HG03066 (cell line): ENCODE data around the gene ELF4.

Experiments
- ATAC-seq: cut with Tn5 transposase; IDR thresholded peaks from one replicate; pipeline ENCODE4 v1.9.1; 2021; ENCODE audit warnings: low read depth; ENCODE audit not compliant: unreplicated experiment

ELF4 gene

DNA sequence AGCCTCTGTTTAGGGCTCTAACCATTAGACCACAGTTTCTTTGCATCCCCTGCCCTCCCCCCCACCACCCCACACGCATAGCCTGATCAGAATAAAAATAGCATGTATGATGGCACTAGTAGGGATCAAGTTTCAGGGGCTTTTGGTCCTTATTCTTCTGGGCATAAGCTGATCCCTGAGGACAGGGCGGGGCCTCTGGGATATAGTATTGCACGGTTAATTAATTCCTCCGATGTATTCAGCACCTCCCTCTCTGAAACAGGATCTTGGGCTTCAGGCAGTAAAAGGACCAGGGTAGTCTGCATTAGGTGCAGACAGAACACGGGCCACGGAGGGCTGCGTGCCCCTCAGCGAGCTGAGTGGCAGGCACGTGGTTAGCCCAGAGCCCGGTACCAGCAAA is 57.1 kb downstream of the ELF4 start:
- ATAC-seq, result no peak

DNA sequence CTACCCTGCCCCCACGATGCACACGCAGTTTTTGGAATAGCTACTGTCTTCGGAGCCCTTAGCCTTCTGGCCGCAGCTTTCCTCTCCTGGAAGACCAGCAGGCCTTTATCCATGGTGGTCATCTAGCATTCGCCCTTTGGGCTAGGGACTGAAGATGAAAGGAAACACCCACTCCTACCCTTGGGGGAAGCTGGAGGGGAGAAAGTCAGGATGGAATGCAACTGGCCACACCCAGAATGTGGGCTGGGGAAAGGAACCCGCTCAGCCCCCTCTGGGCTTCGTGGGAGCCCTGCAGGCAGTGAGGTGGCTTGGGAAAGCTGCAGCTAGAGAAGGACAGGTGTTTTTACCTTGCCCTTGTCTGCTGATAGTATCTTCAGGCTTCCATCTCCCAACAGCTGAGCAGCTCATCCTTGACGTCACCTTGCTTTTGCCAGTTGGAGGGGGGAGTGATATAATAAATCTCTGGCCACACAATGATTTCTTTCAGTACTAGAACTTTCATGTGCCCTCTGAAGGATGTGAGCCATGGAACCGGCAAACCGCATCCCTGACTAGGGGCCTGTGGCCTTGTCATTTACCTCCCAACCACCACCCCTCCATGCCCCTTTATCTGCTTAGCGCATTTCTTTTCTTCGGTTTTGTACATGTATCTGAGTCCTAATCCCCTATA is 59.0 kb downstream of the ELF4 start:
- ATAC-seq, result no peak

DNA sequence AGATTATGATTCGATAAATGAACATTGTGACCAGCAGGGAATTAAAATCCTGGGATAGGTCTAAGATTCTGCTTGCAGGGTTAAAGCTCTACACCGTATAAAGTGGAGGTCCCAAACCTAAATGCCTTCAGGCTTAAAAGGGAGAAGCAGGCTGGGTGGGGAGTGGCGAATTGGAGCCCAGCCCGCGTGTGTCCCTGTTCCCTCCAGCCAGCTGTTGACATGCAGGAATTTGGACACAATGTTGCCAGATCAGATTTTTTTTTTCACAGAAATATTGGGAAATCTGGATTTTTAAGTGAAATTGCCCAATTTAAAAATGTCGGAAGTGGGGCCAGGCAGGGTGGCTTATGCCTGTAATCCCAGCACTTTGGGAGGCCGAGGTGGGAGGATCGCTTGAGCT is 60.5 kb downstream of the ELF4 start:
- no peak for ATAC-seq

DNA sequence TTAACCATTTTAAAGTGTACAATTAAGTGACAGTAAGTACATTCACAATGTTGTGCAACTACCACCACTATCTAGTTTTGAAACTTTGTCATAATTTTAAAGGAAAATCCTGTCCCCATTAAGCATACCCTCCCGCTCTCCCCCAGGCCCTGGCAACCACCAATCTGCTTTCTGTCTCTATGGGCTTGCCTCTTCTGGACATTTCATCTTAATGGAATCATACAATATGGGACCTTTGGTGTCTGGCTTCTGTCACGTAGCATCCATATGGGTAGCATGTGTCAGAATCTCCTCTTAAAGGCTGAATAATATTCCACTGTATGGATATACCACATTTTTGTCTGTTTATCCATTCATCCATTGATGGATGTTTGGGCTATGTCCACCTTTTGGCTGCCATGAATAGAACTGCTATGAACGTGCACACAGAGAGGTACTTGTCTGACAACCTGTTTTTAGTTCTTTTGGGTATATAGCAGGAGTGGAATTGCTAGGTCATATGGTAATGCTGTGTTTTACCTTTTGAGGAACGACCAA is 61.5 kb downstream of the ELF4 start:
- no peak for ATAC-seq

DNA sequence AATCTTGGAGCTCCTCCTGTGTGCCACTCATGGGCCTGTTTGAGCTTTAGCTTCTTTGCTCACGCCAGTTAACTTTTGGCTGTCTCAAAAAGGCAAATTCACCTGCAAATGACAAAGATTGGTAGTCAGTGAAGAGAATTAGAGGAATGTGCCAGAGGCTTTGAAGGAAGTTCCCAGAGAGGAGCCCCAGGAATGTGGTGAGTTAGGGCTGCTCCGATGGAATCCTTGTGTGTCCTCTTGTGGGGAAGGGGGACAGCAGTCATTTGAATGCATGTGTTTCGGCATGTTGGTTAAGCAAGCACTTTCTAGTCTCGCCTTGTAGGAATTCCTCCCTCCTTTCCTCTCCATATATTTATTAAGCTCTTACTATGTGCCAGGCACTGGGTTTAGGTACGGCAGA is 62.9 kb downstream of the ELF4 start:
- ATAC-seq, result no peak

DNA sequence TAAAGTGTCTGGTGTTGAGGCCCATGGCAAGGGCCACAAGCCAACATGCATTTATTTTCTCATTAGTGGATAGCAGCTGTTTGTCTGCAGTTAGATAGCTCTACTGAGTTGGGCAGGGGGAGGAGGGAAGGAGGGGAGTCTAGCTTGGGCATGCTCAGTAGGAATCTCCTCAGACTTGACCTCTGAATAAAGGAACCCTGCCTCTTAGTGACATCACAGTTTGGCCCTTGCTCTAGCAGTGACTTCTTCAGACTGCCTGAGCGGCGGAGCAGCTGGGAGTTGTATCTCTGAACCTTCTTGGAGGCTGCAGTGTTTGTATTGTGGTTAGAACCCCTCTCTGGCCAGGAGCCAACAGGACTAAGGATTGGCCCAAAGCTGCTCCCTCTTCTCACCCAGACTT is 70.5 kb downstream of the ELF4 start:
- ATAC-seq, result no peak

DNA sequence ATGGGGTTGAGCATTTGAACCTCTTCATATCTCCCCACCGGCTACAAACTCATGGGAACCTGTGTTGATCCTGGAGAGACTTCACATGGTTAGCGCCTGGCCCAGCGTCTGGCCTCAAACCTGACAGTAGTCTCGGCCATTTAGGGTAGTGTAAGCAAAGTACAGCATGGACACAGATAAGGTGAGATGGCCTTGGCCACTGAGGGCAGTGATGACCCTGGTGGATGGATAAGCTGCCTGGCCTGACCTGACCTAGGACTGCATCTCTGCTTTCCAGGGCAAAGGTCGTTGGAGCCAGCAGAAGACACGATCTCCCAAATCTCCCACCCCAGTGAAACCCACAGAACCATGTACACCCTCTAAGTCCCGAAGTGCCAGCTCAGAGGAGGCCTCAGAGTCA is 76.1 kb downstream of the ELF4 start:
- no peak for ATAC-seq

DNA sequence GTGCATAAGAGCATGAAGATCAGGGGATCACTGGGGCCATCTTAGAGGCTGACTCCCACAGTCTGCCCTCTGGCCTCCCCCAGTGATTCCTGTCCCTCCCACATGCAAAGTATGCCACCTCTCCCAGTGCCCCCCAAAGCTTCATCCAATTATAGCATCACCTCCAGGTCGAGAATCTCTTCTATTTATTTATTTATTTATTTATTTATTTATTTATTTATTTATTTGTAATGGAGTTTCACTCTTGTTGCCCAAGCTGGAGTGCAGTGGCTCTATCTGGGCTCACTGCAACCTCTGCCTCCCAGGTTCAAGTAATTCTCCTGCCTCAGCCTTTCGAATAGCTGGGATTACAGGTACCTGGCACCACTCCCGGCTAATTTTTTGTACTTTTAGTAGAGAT is 77.7 kb downstream of the ELF4 start:
- ATAC-seq, result no peak

DNA sequence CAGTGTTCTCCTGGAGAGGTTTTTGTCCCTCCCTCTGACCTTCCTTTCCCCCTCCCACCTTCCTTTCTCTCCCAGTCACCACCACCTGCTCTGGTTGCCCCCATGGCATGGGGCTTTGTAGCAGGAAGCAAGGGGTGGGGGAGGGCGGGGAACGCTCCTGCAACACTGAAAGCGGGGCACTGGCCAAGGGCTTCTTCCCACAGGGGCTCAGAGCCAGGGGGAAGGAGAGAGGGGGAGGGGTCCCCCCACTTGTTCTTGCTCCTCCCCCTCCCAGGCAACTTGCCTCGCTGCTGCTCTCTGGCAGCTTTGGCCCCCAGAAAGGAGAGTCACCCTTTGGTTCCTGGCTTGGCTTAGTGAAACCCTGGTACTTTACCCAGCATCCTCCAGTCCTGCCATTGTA is 79.5 kb downstream of the ELF4 start:
- ATAC-seq, result no peak

DNA sequence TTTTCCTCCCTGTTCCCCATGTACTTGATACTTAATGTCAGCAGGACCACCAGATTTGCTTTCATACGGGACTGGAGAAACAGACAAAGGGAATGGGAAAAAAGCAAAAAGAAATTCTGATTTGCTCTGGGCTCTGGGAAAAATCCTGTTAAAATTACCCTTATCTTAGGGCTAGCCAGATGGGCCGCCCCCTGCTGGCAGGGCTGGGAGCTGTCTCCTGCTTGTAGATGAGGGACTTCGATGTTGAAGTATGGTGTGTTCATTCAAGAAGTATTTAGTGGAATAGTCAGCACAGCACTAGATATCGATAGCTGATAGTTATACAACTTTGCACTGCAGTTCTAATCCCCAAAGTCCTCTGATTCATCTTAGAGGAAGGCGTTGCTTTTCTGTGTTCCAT is 82.1 kb downstream of the ELF4 start:
- no peak for ATAC-seq

DNA sequence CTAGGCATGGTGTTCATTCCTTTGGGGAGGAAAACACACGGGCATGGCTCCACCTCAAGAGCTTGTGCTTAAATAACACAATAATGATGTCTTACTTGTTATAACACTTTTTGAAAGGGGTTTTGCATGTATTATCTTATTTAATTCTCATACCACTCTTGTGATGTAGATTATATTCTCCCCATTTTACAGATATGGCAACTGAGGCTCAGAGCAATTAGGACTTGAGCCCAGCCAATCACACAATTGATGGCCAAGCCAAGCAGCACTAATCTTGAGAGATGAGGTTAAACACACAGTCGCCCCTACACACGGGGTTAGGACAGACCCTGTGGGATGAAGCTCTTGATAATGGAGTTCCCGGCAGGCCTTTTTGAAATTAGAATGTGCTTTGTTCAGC is 82.7 kb downstream of the ELF4 start:
- no peak for ATAC-seq

DNA sequence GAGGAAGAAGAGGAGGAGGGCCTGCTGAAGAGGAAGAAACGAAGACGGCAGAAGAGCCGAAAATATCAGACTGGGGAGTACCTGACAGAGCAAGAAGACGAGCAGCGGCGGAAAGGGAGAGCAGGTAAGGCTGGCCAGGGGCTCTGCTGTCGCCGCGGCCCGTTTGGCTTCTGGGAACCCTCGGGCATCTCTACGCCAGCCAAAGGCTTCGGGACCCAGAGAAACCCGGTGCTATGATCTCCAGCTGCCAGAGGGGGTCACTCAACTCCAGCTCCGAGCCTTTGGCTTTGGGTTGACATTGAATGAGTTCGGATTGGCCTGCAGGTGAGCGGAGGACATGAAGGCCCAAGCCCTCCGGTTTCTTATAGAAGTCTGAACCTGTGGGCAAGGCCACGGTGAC is 85.0 kb downstream of the ELF4 start:
- ATAC-seq, result no peak

DNA sequence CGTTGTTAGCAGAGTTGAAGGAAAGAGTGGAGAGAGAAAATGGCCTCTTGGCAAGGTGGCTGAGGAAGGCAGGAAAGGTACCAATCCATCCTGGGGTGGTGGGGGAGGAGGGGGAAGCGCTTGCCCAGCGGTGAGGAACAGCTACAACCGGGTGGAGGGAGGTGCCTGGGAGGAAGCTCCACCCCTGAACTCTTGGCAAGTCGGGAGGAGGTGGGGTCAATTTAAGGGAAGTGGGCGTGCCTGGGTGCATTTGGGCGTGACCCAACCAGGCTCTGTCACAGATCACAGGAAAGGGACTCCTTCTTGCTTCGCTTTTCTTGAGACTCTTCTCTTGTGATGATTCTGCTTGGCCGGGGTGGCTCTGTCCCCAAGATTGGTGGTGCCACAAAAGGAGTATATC is 86.2 kb downstream of the ELF4 start:
- ATAC-seq, result peak; percentile 100

DNA sequence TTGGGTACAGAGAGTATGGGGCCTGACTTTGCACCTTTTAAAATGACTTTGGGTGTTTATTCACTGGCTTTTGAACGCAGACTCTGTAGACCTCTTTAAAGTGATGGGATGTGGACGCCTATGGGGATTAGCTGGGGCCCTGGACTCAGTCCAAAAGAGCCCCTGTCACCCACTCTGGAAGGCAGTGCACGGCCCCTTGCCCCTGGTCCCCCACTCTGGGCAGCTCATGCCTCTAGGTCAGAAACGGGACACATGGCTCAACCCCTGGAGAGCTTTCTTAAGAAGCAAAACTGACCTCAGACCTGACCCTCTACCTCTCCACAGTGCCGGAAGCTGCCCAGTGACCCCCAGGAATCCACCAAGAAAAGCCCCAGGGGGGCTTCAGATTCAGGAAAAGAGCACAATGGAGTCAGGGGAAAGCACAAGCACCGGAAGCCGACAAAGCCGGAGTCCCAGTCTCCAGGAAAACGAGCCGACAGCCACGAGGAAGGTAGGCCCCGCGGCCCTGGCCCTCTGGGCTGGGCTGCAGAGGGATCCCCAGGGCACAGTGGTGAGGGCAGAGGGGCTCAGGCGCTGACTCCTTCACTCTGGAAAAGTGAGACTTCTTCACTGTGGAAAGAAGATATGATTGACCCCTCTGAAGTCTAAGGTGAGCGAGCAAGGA is 89.5 kb downstream of the ELF4 start:
- ATAC-seq, result no peak

DNA sequence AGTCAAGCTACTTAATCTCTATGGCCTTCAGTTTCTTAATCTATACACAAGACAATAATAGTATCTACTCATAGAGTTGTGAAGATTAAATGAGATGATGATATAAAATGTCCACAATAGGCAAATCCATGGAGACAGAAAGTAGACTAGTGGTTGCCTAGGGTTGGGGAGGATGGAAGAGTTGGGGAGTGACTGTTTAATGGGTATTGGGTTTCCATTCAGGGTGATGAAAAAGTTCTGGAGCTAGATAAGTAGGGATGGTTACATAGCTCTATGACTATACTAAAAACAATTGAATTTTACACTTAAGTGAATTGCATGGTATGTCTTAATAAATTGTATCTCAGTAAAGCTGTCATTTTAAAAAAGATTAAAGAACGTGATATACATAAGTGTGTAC is 92.2 kb downstream of the ELF4 start:
- ATAC-seq, result no peak

DNA sequence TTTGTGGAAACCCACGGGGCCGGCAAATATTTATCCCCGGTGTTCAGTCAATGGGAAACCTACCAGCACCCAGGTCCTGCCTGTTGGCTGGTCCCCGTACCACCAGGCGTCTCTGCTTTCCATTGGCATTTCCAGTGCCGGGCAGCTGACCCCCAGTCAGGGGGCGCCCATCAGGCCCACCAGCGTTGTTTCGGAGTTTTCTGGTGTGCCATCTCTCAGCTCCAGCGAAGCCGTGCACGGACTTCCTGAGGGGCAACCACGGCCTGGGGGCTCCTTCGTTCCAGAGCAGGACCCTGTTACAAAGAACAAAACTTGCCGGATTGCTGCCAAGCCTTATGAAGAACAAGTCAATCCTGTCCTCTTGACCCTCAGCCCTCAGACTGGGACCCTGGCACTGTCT is 95.1 kb downstream of the ELF4 start:
- no peak for ATAC-seq
